Sigmoid colon (tissue), 7 donors: ENCODE data around the gene CAPN13. TPM values are rescaled to one million over a fixed set of nuclear protein-coding genes. Genes with fewer than 3 reads are reported as not detected.
A peak's percentile ranks its signal among the peaks of the same experiment; 100 is the strongest.
"Not testable (repeated sequence)": the region's sequence is repeated elsewhere in the genome, so short reads cannot be mapped to it uniquely, and the experiment has no call there.

Source experiments
- DNase-seq: peaks from one replicate; pipeline ENCODE4 v3.0.0-alpha.2; 2019
- H3K27ac ChIP-seq, 4 donors: fragments of 200-600 bp; sonication (generic); one replicate each; pipeline ENCODE4 v1.5.1; 2016 to 2019; ENCODE audit warnings: mild to moderate bottlenecking in 1 of 4
- H3K27me3 ChIP-seq, 3 donors: fragments of 200-600 bp; sonication (generic); one replicate each; pipeline ENCODE4 v1.5.1; 2019; ENCODE audit warnings: mild to moderate bottlenecking in 1 of 3
- H3K36me3 ChIP-seq, 4 donors: fragments of 200-600 bp; sonication (generic); one replicate each; pipeline ENCODE4 v1.5.1; 2016 to 2019
- H3K4me1 ChIP-seq, 4 donors: fragments of 200-600 bp; sonication (generic); one replicate each; pipeline ENCODE4 v1.5.1; 2017 to 2019
- H3K4me3 ChIP-seq, 4 donors: fragments of 200-600 bp; sonication (generic); one replicate each; pipeline ENCODE4 v1.5.1; 2017 to 2019; ENCODE audit warnings: mild to moderate bottlenecking in 2 of 4, moderate library complexity in 1 of 4
- H3K9me3 ChIP-seq, 4 donors: fragments of 200-600 bp in 3 of 4; sonication (generic) in 3 of 4; one replicate each; pipeline versions ENCODE4 v1.5.1 to v1.6.1; 2013 to 2019
- CTCF ChIP-seq, 4 experiments: fragments of 450-650 bp in 3 of 4; fragments of 200-600 bp in 1 of 4; IDR thresholded peaks; one replicate each; pipeline ENCODE4 v1.5.1; 2016 to 2019; ENCODE audit warnings: antibody characterized with exemption in 4 of 4, mild to moderate bottlenecking in 3 of 4, moderate library complexity in 2 of 4
- EP300 ChIP-seq, 4 donors: sonication (generic); formaldehyde crosslinking; IDR thresholded peaks; one replicate each; pipeline ENCODE4 v1.6.1; 2017; ENCODE audit warnings: antibody characterized with exemption in 4 of 4
- POLR2A ChIP-seq, 2 donors: fragments of 450-650 bp; IDR thresholded peaks; one replicate each; pipeline ENCODE4 v1.6.1; 2016; ENCODE audit warnings: antibody characterized with exemption in 2 of 2, mild to moderate bottlenecking in 2 of 2, moderate library complexity in 2 of 2
- POLR2AphosphoS5 ChIP-seq, 4 donors: sonication (generic); formaldehyde crosslinking; IDR thresholded peaks; one replicate each; pipeline ENCODE4 v1.6.1; 2017; ENCODE audit warnings: antibody characterized with exemption in 4 of 4
- WGBS, 2 donors: extraction: QIAGEN DNeasy Blood & Tissue Kit; methylation state at CpG; one replicate each; pipeline ENCODE4 v1.1.7; 2013; 5-methylcytosine and 5-hydroxymethylcytosine counted together
- intact Hi-C: fragments of 100-400 bp; cut with DNase I; formaldehyde crosslinking; loops from one replicate; pipeline ENCODE4 v1.15.1; 2023
- polyA plus RNA-seq, 3 donors: library from polyadenylated mRNA; stranded (reverse); fragments of 200-250 nt; gene quantifications; one replicate each; pipeline ENCODE4 v1.2.3, GENCODE V29; 2013
- total RNA-seq, 4 donors: library from RNA; depleted of rRNA; stranded (reverse); fragments of >200 nt; gene quantifications; one replicate each; pipeline ENCODE4 v1.1.0, GENCODE V29; 2016
- donor health status: healthy with polysubstance abuse.
- donor health status: Bipolar disorder and iron deficiency.
- donor health status: healthy.

Gene CAPN13
- total and polyA plus RNA-seq, 7 donors, result 11.4 to 17.3 (median 12.2) TPM; not detected in 4

DNA sequence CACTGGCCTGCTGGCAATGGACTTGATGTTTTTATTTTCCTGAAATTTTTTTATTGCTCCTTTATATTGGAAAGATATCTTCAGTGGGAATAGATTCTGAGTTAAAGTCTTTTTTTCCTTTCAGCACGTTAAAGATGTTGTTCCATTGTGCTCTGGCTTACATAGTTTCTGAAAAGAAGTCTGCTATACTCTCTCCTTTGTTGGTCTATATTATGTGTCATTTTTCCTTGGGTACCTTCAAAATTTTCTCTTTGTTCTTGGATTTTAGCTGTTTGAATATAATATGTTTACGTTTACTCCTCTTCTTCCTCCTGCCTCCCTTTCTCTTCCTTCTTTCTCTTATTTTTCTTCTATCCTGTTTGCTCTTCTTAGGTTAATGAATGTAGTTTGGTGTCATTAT is 105.5 kb downstream of the CAPN13 start:
- intact Hi-C loops, result loop anchor here (10.0 kb wide), 1 partner anchor 397 kb away; no protein-coding TSS in a partner anchor
- TF ChIP-seq POLR2A (IDR thresholded peaks at IDR 0.05), result no peak
- no peak for DNase-seq
- WGBS, 2 donors, result 62 to 67% methylated on average over 2 of the region's 2 CpGs
- no peak overlapping the region for H3K4me3 ChIP-seq
- H3K4me1 ChIP-seq, result peaks cover 0 to 6% (median 1%) of the 10 kb centered on the region in 4 donors
- H3K27me3 ChIP-seq, result no peaks in the 10 kb centered on the region
- peaks cover 0 to 15% (median 2%) of the 10 kb centered on the region in 4 donors for H3K9me3 ChIP-seq
- no peak overlapping the region for H3K27ac ChIP-seq
- H3K36me3 ChIP-seq, result no peaks in the 10 kb centered on the region

GRCh38 chr2:30697242-30698103 is 109.8 kb downstream of the CAPN13 start:
- Histone ChIP-seq H3K4me1 (peaks cover 0 to 16% (median 8%) of the 10 kb centered on the region in 4 donors), H3K9me3 (peaks cover 0 to 11% (median under 1%) of the 10 kb centered on the region in 4 donors)
- H3K27me3 ChIP-seq, H3K36me3 ChIP-seq, intact Hi-C loops, H3K27ac ChIP-seq, H3K4me3 ChIP-seq: not testable (repeated sequence)
- WGBS, 2 donors, result 88 to 91% methylated on average over 17 to 18 of the region's 18 CpGs
- DNase-seq, result peak; percentile 36

- no peak overlapping the region for H3K27ac ChIP-seq
- H3K4me1 ChIP-seq, result peaks cover 0 to 18% (median 8%) of the 10 kb centered on the region in 4 donors
- TF ChIP-seq POLR2AphosphoS5 (IDR thresholded peaks at IDR 0.05) (no peak), CTCF (IDR thresholded peaks at IDR 0.05) (no peak)
- H3K27me3 ChIP-seq, result no peaks in the 10 kb centered on the region
- DNase-seq, result peak; percentile 17
- no peaks in the 10 kb centered on the region for H3K9me3 ChIP-seq
- no peak overlapping the region for H3K4me3 ChIP-seq
- H3K36me3 ChIP-seq, result no peaks in the 10 kb centered on the region
- 74 to 82% methylated on average over 4 of the region's 4 CpGs for whole genome bisulfite sequencing, 2 donors
- intact Hi-C loops, result no loop called here
These were observed 111.5 kb downstream of the CAPN13 start for GRCh38 chr2:30695749-30696148.

- peak overlapping the region in 3 of 4 donors; percentile 20 to 67 (median 43) for H3K27ac ChIP-seq
- no peak for TF ChIP-seq POLR2A (IDR thresholded peaks at IDR 0.05)
- TF ChIP-seq POLR2AphosphoS5 (IDR thresholded peaks at IDR 0.05), result no peak
- no peak for TF ChIP-seq CTCF (IDR thresholded peaks at IDR 0.05)
- TF ChIP-seq EP300 (IDR thresholded peaks at IDR 0.05), result no peak
- H3K4me3 ChIP-seq, result no peak overlapping the region
- 74 to 77% methylated on average over 8 of the region's 8 CpGs for WGBS, 2 donors
- H3K4me1 ChIP-seq, result peaks cover 0 to 30% (median 20%) of the 10 kb centered on the region in 4 donors
- no peaks in the 10 kb centered on the region for H3K27me3 ChIP-seq
- H3K36me3 ChIP-seq, result no peaks in the 10 kb centered on the region
- no peaks in the 10 kb centered on the region for H3K9me3 ChIP-seq
- intact Hi-C loops, result no loop called here
- DNase-seq, result peak; percentile 29
These were observed 112.8 kb downstream of the CAPN13 start for GRCh38 chr2:30694286-30695055.

- intact Hi-C loops, result no loop called here
- 90 to 92% methylated on average over 4 of the region's 4 CpGs for WGBS, 2 donors
- Histone ChIP-seq H3K4me3 (no peak overlapping the region), H3K27me3 (no peaks in the 10 kb centered on the region), H3K9me3 (no peaks in the 10 kb centered on the region), H3K27ac (peak overlapping the region in 3 of 4 donors; percentile 20 to 67 (median 43)), H3K4me1 (peaks cover 0 to 37% (median 26%) of the 10 kb centered on the region in 4 donors), H3K36me3 (no peaks in the 10 kb centered on the region)
- DNase-seq, result peak; percentile 35
- no peak for TF ChIP-seq POLR2A (IDR thresholded peaks at IDR 0.05)
- TF ChIP-seq CTCF (IDR thresholded peaks at IDR 0.05), result no peak
- no peak for TF ChIP-seq EP300 (IDR thresholded peaks at IDR 0.05)
- no peak for TF ChIP-seq POLR2AphosphoS5 (IDR thresholded peaks at IDR 0.05)
These were observed 113.4 kb downstream of the CAPN13 start for GRCh38 chr2:30693821-30694281.
